ENCODE data around the gene TATDN2.

DNA sequence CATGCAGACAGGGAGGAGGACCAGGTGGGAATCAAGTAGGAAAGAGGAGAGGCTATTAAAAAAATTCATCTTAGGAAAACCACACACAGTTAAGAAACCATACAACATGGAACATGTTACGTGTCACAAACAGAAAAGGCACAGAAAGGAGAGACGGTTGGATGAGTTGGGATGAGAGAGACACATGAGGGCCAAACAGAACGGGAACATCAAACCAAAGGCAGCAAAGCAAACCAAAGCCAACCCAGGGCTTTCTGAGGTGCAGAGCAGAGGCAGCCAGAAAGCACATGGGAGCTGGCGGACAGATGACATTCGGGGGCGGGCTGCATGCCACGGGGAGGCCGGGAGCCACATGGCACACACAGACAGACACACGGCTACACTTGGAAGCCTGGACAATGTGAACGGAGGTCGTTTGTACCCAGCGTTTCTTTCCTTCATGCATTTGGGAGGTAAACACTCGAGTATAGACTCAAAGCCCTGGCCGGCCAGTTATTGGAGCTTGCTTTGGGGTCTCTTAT is 81.3 kb downstream of the TATDN2 start:
- TF ChIP-seq, protein P1, sequence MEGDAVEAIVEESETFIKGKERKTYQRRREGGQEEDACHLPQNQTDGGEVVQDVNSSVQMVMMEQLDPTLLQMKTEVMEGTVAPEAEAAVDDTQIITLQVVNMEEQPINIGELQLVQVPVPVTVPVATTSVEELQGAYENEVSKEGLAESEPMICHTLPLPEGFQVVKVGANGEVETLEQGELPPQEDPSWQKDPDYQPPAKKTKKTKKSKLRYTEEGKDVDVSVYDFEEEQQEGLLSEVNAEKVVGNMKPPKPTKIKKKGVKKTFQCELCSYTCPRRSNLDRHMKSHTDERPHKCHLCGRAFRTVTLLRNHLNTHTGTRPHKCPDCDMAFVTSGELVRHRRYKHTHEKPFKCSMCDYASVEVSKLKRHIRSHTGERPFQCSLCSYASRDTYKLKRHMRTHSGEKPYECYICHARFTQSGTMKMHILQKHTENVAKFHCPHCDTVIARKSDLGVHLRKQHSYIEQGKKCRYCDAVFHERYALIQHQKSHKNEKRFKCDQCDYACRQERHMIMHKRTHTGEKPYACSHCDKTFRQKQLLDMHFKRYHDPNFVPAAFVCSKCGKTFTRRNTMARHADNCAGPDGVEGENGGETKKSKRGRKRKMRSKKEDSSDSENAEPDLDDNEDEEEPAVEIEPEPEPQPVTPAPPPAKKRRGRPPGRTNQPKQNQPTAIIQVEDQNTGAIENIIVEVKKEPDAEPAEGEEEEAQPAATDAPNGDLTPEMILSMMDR (IDR thresholded peaks at IDR 0.05) = no peak
- no peak for TF ChIP-seq POLR2A (IDR thresholded peaks at IDR 0.05)

Measured in uterus (tissue), 2 donors.